ENCODE results near the gene CYP2J2.
"Not testable (repeated sequence)": the region's sequence is repeated elsewhere in the genome, so short reads cannot be mapped to it uniquely, and the experiment has no call there.

CYP2J2 gene

GRCh38 chr1:59926381-59927123, at the start of gene CYP2J2:
Gene CYP2J2, minus strand, starts transcription at chr1:59926773. Its CDS starts 27 bp downstream, at chr1:59926746.
- peak; percentile 51 to 60 for DNase-seq

- no peak for DNase-seq
Observed at GRCh38 chr1:59973719-59974118, 47.1 kb upstream of the CYP2J2 start.

- DNase-seq = peak; percentile 66 to 89
Observed at GRCh38 chr1:59972216-59972927, 45.8 kb upstream of the CYP2J2 start.

- peak; percentile 76 to 80 for DNase-seq
Observed at GRCh38 chr1:59971464-59971911, 44.9 kb upstream of the CYP2J2 start.

GRCh38 chr1:59969542-59970175, 43.1 kb upstream of the CYP2J2 start:
- not testable (repeated sequence) for DNase-seq

- DNase-seq = not testable (repeated sequence)
Observed at GRCh38 chr1:59968746-59969145, 42.2 kb upstream of the CYP2J2 start.

GRCh38 chr1:59967780-59968179, 41.2 kb upstream of the CYP2J2 start:
- peak in 1 of 2 experiments; percentile 4 for DNase-seq

- DNase-seq = peak in 1 of 2 experiments; percentile 38
Observed at GRCh38 chr1:59967141-59967697, 40.6 kb upstream of the CYP2J2 start.

GRCh38 chr1:59952065-59952464, 25.5 kb upstream of the CYP2J2 start:
- DNase-seq = no peak

GRCh38 chr1:59949648-59950047, 23.1 kb upstream of the CYP2J2 start:
- DNase-seq = no peak

GRCh38 chr1:59948990-59949389, 22.4 kb upstream of the CYP2J2 start:
- DNase-seq = no peak

GRCh38 chr1:59947047-59947938, 20.7 kb upstream of the CYP2J2 start:
- peak; percentile 68 to 72 for DNase-seq

GRCh38 chr1:59945790-59946189, 19.2 kb upstream of the CYP2J2 start:
- DNase-seq = no peak

GRCh38 chr1:59939393-59939792, 12.8 kb upstream of the CYP2J2 start:
- DNase-seq = no peak

GRCh38 chr1:59937636-59938210, 11.2 kb upstream of the CYP2J2 start:
- no peak for DNase-seq

GRCh38 chr1:59936358-59936821, 9.8 kb upstream of the CYP2J2 start:
- DNase-seq = no peak

GRCh38 chr1:59928996-59929395, 2.4 kb upstream of the CYP2J2 start:
- DNase-seq = no peak

GRCh38 chr1:59927213-59927612, 640 bp upstream of the CYP2J2 start:
- no peak for DNase-seq

GRCh38 chr1:59924653-59925052, 1.9 kb downstream of the CYP2J2 start:
- DNase-seq = no peak

GRCh38 chr1:59921258-59921899, 5.2 kb downstream of the CYP2J2 start:
- DNase-seq = not testable (repeated sequence)

- DNase-seq = no peak
Observed at GRCh38 chr1:59919746-59920145, 6.8 kb downstream of the CYP2J2 start.
